ENCODE measurements around the gene PDE1A. TPM values are rescaled to one million over a fixed set of nuclear protein-coding genes. Genes with fewer than 3 reads are reported as not detected.

The PDE1A gene
- polyA plus RNA-seq, 1 of the 3 experiments (the other 2 are of a cell fraction): 0.08 TPM

GRCh38 chr2:182404975-182405561, 21.8 kb downstream of the PDE1A start:
- DNase-seq: no peak
- Histone ChIP-seq H3K36me3 (replicated peaks in 1 of 2; ENCODE audit: control insufficient read depth in 1 of 2, insufficient read depth in 2 of 2, low read length in 1 of 2) (no peaks in the 10 kb centered on the region), H3K27ac (ENCODE audit: low read depth in 2 of 2, low read length in 1 of 2) (no peak overlapping the region), H3K9me3 (no peaks in the 10 kb centered on the region), H3K9ac (no peak overlapping the region), H4K20me1 (ENCODE audit: insufficient read depth) (no peaks in the 10 kb centered on the region), H3K27me3 (ENCODE audit: insufficient read depth) (no peaks in the 10 kb centered on the region), H3K79me2 (ENCODE audit: insufficient read depth) (no peaks in the 10 kb centered on the region), H3K9me2 (no peaks in the 10 kb centered on the region; the same call in 1 of the 2 replicates), H3F3A (replicated peaks; ENCODE audit: insufficient read depth) (peaks cover 4% of the 10 kb centered on the region), H2AFZ (ENCODE audit: low read depth) (no peak overlapping the region), H3K4me3 (ENCODE audit: low read depth in 2 of 2, low read length in 1 of 2) (no peak overlapping the region), H3K4me1 (ENCODE audit: control insufficient read depth in 1 of 2, insufficient read depth in 2 of 2, low read depth in 1 of 2, low read length in 1 of 2) (peaks cover 0 to 16% of the 10 kb centered on the region in 2 experiments; a peak in 2 of 4 replicates), H3K4me2 (no peak overlapping the region)
- ChIA-PET CTCF (no interaction called here), POLR2A (no interaction called here)
- no peak for TF ChIP-seq GATA2 (CRISPR knock-in tag; IDR thresholded peaks at IDR 0.05)
- no peak for TF ChIP-seq TCF12 (IDR thresholded peaks at IDR 0.05)
- no peak for TF ChIP-seq ELF1 (IDR thresholded peaks at IDR 0.05)
- no peak for TF ChIP-seq TEAD4 (IDR thresholded peaks at IDR 0.05; ENCODE audit: borderline replicate concordance, insufficient read depth)
- no peak for TF ChIP-seq NFIC (IDR thresholded peaks at IDR 0.05; ENCODE audit: borderline replicate concordance)
- no peak for TF ChIP-seq GABPA (IDR thresholded peaks at IDR 0.05; ENCODE audit: low read depth)
- TF ChIP-seq, protein P1, sequence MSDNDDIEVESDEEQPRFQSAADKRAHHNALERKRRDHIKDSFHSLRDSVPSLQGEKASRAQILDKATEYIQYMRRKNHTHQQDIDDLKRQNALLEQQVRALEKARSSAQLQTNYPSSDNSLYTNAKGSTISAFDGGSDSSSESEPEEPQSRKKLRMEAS (IDR thresholded peaks at IDR 0.05; ENCODE audit: low read depth): no peak
- no peak for TF ChIP-seq TAF1 (IDR thresholded peaks at IDR 0.05; ENCODE audit: borderline replicate concordance, low read depth, low read length)
- TF ChIP-seq RCOR1 (IDR thresholded peaks at IDR 0.05; ENCODE audit: low read length): no peak
- TF ChIP-seq, protein P2, sequence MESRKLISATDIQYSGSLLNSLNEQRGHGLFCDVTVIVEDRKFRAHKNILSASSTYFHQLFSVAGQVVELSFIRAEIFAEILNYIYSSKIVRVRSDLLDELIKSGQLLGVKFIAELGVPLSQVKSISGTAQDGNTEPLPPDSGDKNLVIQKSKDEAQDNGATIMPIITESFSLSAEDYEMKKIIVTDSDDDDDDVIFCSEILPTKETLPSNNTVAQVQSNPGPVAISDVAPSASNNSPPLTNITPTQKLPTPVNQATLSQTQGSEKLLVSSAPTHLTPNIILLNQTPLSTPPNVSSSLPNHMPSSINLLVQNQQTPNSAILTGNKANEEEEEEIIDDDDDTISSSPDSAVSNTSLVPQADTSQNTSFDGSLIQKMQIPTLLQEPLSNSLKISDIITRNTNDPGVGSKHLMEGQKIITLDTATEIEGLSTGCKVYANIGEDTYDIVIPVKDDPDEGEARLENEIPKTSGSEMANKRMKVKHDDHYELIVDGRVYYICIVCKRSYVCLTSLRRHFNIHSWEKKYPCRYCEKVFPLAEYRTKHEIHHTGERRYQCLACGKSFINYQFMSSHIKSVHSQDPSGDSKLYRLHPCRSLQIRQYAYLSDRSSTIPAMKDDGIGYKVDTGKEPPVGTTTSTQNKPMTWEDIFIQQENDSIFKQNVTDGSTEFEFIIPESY (IDR thresholded peaks at IDR 0.05; ENCODE audit: borderline replicate concordance, low read depth): no peak
- no peak for TF ChIP-seq NRF1 (IDR thresholded peaks at IDR 0.05; ENCODE audit: low read depth, low read length)
- WGBS (ENCODE audit: low lambda C conversion rate): 84% methylated on average over 2 of the region's 2 CpGs

DNA sequence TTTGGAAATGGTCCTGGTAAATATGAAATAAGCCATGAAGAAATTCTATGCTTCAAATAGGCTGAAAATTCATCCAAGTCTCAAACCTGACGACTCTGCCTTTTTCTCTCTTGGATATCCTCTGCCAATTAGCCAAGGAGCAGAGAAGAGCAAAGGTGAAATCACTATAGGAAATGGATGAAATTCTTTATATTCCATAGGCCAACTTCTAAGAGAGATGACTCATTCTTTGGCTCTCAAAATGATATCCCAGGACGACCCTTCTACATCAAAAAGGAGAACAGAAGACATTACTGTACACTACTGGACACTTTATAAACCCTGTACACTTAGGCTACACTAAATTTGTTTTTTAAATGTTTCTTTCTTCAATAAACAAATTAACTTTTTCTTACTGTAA, 22.7 kb downstream of the PDE1A start:
- Histone ChIP-seq H3K9me2 (no peaks in the 10 kb centered on the region; the same call in 1 of the 2 replicates), H3K36me3 (replicated peaks in 1 of 2; ENCODE audit: control insufficient read depth in 1 of 2, insufficient read depth in 2 of 2, low read length in 1 of 2) (no peaks in the 10 kb centered on the region), H3K4me3 (ENCODE audit: low read depth in 2 of 2, low read length in 1 of 2) (no peak overlapping the region), H3K4me2 (peak overlapping the region; percentile 34; the same call in 1 of the 2 replicates), H3K79me2 (ENCODE audit: insufficient read depth) (no peaks in the 10 kb centered on the region), H3K27ac (ENCODE audit: low read depth in 2 of 2, low read length in 1 of 2) (no peak overlapping the region), H3K9me3 (no peaks in the 10 kb centered on the region), H3K9ac (no peak overlapping the region), H2AFZ (ENCODE audit: low read depth) (no peak overlapping the region), H3K27me3 (ENCODE audit: insufficient read depth) (no peaks in the 10 kb centered on the region), H4K20me1 (ENCODE audit: insufficient read depth) (no peaks in the 10 kb centered on the region), H3K4me1 (ENCODE audit: control insufficient read depth in 1 of 2, insufficient read depth in 2 of 2, low read depth in 1 of 2, low read length in 1 of 2) (peaks cover 0 to 16% of the 10 kb centered on the region in 2 experiments; a peak in 2 of 4 replicates), H3F3A (replicated peaks; ENCODE audit: insufficient read depth) (peaks cover 4% of the 10 kb centered on the region)
- WGBS (ENCODE audit: low lambda C conversion rate): 36% methylated on average over 2 of the region's 2 CpGs
- ChIA-PET CTCF (no interaction called here), POLR2A (no interaction called here)
- DNase-seq: no peak
- peak; percentile 54; the same call in 1 of the 2 replicates for TF ChIP-seq FOSL2 (IDR thresholded peaks at IDR 0.05; ENCODE audit: borderline replicate concordance, low read depth)
- TF ChIP-seq, protein P3, sequence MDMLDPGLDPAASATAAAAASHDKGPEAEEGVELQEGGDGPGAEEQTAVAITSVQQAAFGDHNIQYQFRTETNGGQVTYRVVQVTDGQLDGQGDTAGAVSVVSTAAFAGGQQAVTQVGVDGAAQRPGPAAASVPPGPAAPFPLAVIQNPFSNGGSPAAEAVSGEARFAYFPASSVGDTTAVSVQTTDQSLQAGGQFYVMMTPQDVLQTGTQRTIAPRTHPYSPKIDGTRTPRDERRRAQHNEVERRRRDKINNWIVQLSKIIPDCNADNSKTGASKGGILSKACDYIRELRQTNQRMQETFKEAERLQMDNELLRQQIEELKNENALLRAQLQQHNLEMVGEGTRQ (IDR thresholded peaks at IDR 0.05; ENCODE audit: borderline replicate concordance, low read depth, low read length): no peak
- TF ChIP-seq YY1 (IDR thresholded peaks at IDR 0.05; ENCODE audit: low read depth): no peak
- TF ChIP-seq REST (IDR thresholded peaks at IDR 0.05; ENCODE audit: low read depth, low read length): no peak
- TF ChIP-seq ELF1 (IDR thresholded peaks at IDR 0.05): no peak
- TF ChIP-seq SIN3A (IDR thresholded peaks at IDR 0.05; ENCODE audit: borderline replicate concordance, low read depth, low read length): no peak
- TF ChIP-seq JUND (IDR thresholded peaks at IDR 0.05): peak; percentile 67
- TF ChIP-seq, protein P1 (IDR thresholded peaks at IDR 0.05; ENCODE audit: low read depth): no peak
- TF ChIP-seq PBX3 (IDR thresholded peaks at IDR 0.05): no peak
- no peak for TF ChIP-seq TAF1 (IDR thresholded peaks at IDR 0.05; ENCODE audit: borderline replicate concordance, low read depth, low read length)
- peak; percentile 60 for TF ChIP-seq NFIC (IDR thresholded peaks at IDR 0.05; ENCODE audit: borderline replicate concordance)
- no peak for TF ChIP-seq TCF12 (IDR thresholded peaks at IDR 0.05)
- no peak for TF ChIP-seq EZH2phosphoT487 (IDR thresholded peaks at IDR 0.05; ENCODE audit: borderline replicate concordance, low read depth)
- TF ChIP-seq TEAD4 (IDR thresholded peaks at IDR 0.05; ENCODE audit: borderline replicate concordance, insufficient read depth): 0 out of 2 replicates have a peak, but pooled peaks have one; percentile 44

Data from SK-N-SH (cell line).